GM18519 (cell line): ENCODE measurements around the gene VAV3.
A peak's percentile ranks its signal among the peaks of the same experiment; 100 is the strongest.
"Not testable (repeated sequence)": the region's sequence is repeated elsewhere in the genome, so short reads cannot be mapped to it uniquely, and the experiment has no call there.

Source experiments
- ATAC-seq: cut with Tn5 transposase; IDR thresholded peaks from one replicate; pipeline ENCODE4 v1.9.1; 2021; ENCODE audit warnings: mild to moderate bottlenecking, moderate library complexity; ENCODE audit not compliant: unreplicated experiment, low FRiP score

The VAV3 gene

GRCh38 chr1:107664982-107665925 lies 299.7 kb downstream of the VAV3 start:
- no peak for ATAC-seq

GRCh38 chr1:107662971-107663370 lies 302.0 kb downstream of the VAV3 start:
- ATAC-seq: no peak

GRCh38 chr1:107661158-107661557 lies 303.8 kb downstream of the VAV3 start:
- ATAC-seq: no peak

- no peak for ATAC-seq
These were observed 305.0 kb downstream of the VAV3 start for GRCh38 chr1:107659961-107660360.

- ATAC-seq: no peak
These were observed 307.6 kb downstream of the VAV3 start for GRCh38 chr1:107657356-107657755.

GRCh38 chr1:107653765-107654164 lies 311.2 kb downstream of the VAV3 start:
- ATAC-seq: no peak

- no peak for ATAC-seq
These were observed 312.0 kb downstream of the VAV3 start for GRCh38 chr1:107653005-107653404.

GRCh38 chr1:107650825-107651224 lies 314.2 kb downstream of the VAV3 start:
- ATAC-seq: not testable (repeated sequence)

- ATAC-seq: no peak
These were observed 316.0 kb downstream of the VAV3 start for GRCh38 chr1:107649023-107649422.

- ATAC-seq: no peak
These were observed 316.9 kb downstream of the VAV3 start for GRCh38 chr1:107648071-107648470.

GRCh38 chr1:107647012-107647411 lies 318.0 kb downstream of the VAV3 start:
- ATAC-seq: no peak

GRCh38 chr1:107643766-107644165 lies 321.2 kb downstream of the VAV3 start:
- ATAC-seq: no peak

- no peak for ATAC-seq
These were observed 324.8 kb downstream of the VAV3 start for GRCh38 chr1:107640207-107640606.

- no peak for ATAC-seq
These were observed 327.9 kb downstream of the VAV3 start for GRCh38 chr1:107637101-107637500.

- no peak for ATAC-seq
These were observed 331.4 kb downstream of the VAV3 start for GRCh38 chr1:107633596-107633995.

GRCh38 chr1:107626073-107626796 lies 338.7 kb downstream of the VAV3 start:
- ATAC-seq: peak; percentile 40

- ATAC-seq: no peak
These were observed 339.5 kb downstream of the VAV3 start for GRCh38 chr1:107625405-107626029.

- ATAC-seq: no peak
These were observed 341.5 kb downstream of the VAV3 start for GRCh38 chr1:107623431-107623830.

GRCh38 chr1:107622966-107623365 lies 342.0 kb downstream of the VAV3 start:
- ATAC-seq: no peak

GRCh38 chr1:107622535-107622934 lies 342.4 kb downstream of the VAV3 start:
- no peak for ATAC-seq

GRCh38 chr1:107620753-107621152 lies 344.2 kb downstream of the VAV3 start:
- peak; percentile 49 for ATAC-seq
